GM23338 (cell line): ENCODE results near the gene MYO5B. TPM values are rescaled to one million over a fixed set of nuclear protein-coding genes. Genes with fewer than 3 reads are reported as not detected.

Experiments used
- ATAC-seq: fragments of 200-7000 bp; cut with Tn5 transposase; 3 replicates; pipeline ENCODE4 v1.9.1; 2020
- DNase-seq: peaks from one replicate; pipeline ENCODE4 v3.0.0-alpha.2; 2015; ENCODE audit warnings: low spot score
- H2AFZ ChIP-seq: fragments of 200-600 bp; sonication (generic); 2 replicates; pipeline ENCODE4 v1.8.0; 2016; ENCODE audit warnings: antibody characterized with exemption, mild to moderate bottlenecking, moderate library complexity
- H3F3A ChIP-seq: fragments of 200-600 bp; sonication (generic); replicated peaks from 2 replicates; pipeline ENCODE4 v1.8.0; 2017; ENCODE audit warnings: antibody characterized with exemption, mixed run types, low read depth
- H3K27ac ChIP-seq: fragments of 200-600 bp; sonication (generic); 2 replicates; pipeline ENCODE4 v1.6.1; 2016; ENCODE audit warnings: low read depth
- H3K27me3 ChIP-seq: fragments of 200-600 bp; sonication (generic); 2 replicates; pipeline ENCODE4 v1.8.0; 2016; ENCODE audit warnings: mild to moderate bottlenecking, mixed run types, moderate library complexity; ENCODE audit not compliant: insufficient read depth
- H3K36me3 ChIP-seq: fragments of 200-600 bp; sonication (generic); 2 replicates; pipeline ENCODE4 v1.8.0; 2016; ENCODE audit warnings: mild to moderate bottlenecking; ENCODE audit not compliant: insufficient read depth
- H3K4me1 ChIP-seq: fragments of 200-600 bp; sonication (generic); 2 replicates; pipeline ENCODE4 v1.8.0; 2016; ENCODE audit warnings: mild to moderate bottlenecking, moderate library complexity; ENCODE audit not compliant: insufficient read depth
- H3K4me2 ChIP-seq: fragments of 200-600 bp; sonication (generic); 2 replicates; pipeline ENCODE4 v1.7.1; 2017; ENCODE audit warnings: mixed run types
- H3K4me3 ChIP-seq: fragments of 200-600 bp; sonication (generic); 2 replicates; pipeline ENCODE4 v1.6.1; 2016; ENCODE audit warnings: mixed run types
- H3K79me2 ChIP-seq: fragments of 200-600 bp; sonication (generic); replicated peaks from 2 replicates; pipeline ENCODE4 v1.8.0; 2017; ENCODE audit warnings: mild to moderate bottlenecking; ENCODE audit not compliant: insufficient read depth
- H3K9me2 ChIP-seq: fragments of 200-600 bp; sonication (generic); 2 replicates; pipeline ENCODE4 v1.8.0; 2017; ENCODE audit not compliant: insufficient read depth
- H4K20me1 ChIP-seq: fragments of 200-600 bp; sonication (generic); replicated peaks from 2 replicates; pipeline ENCODE4 v1.8.0; 2017; ENCODE audit warnings: mild to moderate bottlenecking; ENCODE audit not compliant: insufficient read depth
- H3K27ac Mint-ChIP-seq: 2 replicates; pipeline ENCODE4 v1.8.0; 2020; ENCODE audit warnings: inconsistent platforms, mild to moderate bottlenecking, moderate library complexity, mixed read lengths
- H3K27me3 Mint-ChIP-seq: 3 replicates; pipeline ENCODE4 v1.8.0; 2022; ENCODE audit warnings: low read depth, mild to moderate bottlenecking, moderate library complexity, mixed read lengths, inconsistent platforms; ENCODE audit not compliant: insufficient read depth, poor library complexity
- H3K36me3 Mint-ChIP-seq: 3 replicates; pipeline ENCODE4 v1.8.0; 2021; ENCODE audit warnings: low read depth, mild to moderate bottlenecking, inconsistent platforms, moderate library complexity, mixed read lengths
- H3K4me1 Mint-ChIP-seq: 3 replicates; pipeline ENCODE4 v1.8.0; 2020; ENCODE audit warnings: mild to moderate bottlenecking, inconsistent platforms, mixed read lengths
- H3K4me3 Mint-ChIP-seq: 3 replicates; pipeline ENCODE4 v1.8.0; 2021; ENCODE audit warnings: moderate library complexity, mild to moderate bottlenecking, inconsistent platforms, mixed read lengths
- H3K9me3 Mint-ChIP-seq: 3 replicates; pipeline ENCODE4 v1.8.0; 2020; ENCODE audit warnings: moderate library complexity, mild to moderate bottlenecking, inconsistent platforms, mixed read lengths
- CREB1 ChIP-seq: fragments of 250-450 bp; sonication (Bioruptor Pico); IDR thresholded peaks from 2 replicates; pipeline ENCODE4 v1.5.0; 2020; ENCODE audit warnings: low read depth, mild to moderate bottlenecking, moderate library complexity
- EZH2phosphoT487 ChIP-seq: fragments of 200-600 bp; sonication (generic); IDR thresholded peaks from one replicate; pipeline ENCODE4 v1.8.1; 2018; ENCODE audit warnings: antibody characterized with exemption; ENCODE audit not compliant: unreplicated experiment
- JUNB ChIP-seq: IDR thresholded peaks from one replicate; pipeline ENCODE4 v1.6.1; 2016; ENCODE audit warnings: antibody characterized with exemption; ENCODE audit not compliant: unreplicated experiment
- NANOG ChIP-seq: IDR thresholded peaks from 2 replicates; pipeline ENCODE4 v1.6.1; 2016; ENCODE audit warnings: antibody characterized with exemption, borderline replicate concordance
- POLR2AphosphoS5 ChIP-seq: IDR thresholded peaks from 2 replicates; pipeline ENCODE4 v1.6.1; 2016; ENCODE audit warnings: antibody characterized with exemption, low read depth
- STAT1 ChIP-seq: IDR thresholded peaks from one replicate; pipeline ENCODE4 v1.6.1; 2016; ENCODE audit warnings: antibody characterized with exemption; ENCODE audit not compliant: unreplicated experiment
- ZNF114 ChIP-seq: fragments of 250-450 bp; sonication (Bioruptor Pico); IDR thresholded peaks from 2 replicates; pipeline ENCODE4 v1.5.0; 2020; ENCODE audit warnings: mild to moderate bottlenecking, moderate library complexity
- ZNF331 ChIP-seq: fragments of 250-450 bp; sonication (Bioruptor Pico); IDR thresholded peaks from 2 replicates; pipeline ENCODE4 v1.5.0; 2020; ENCODE audit warnings: low read depth, mild to moderate bottlenecking, moderate library complexity
- polyA plus RNA-seq: library from polyadenylated mRNA; unstranded; fragments of >200 nt; fragmentation: Nextera tagmentation; extraction: Ambion mirVana; gene quantifications from 2 replicates; pipeline ENCODE4 v1.2.1, GENCODE V29; 2016
- total RNA-seq: library from RNA; depleted of rRNA; stranded (reverse); fragments of >200 nt; shearing (Covaris generic); gene quantifications from 2 replicates; pipeline ENCODE4 v1.2.3, GENCODE V29; 2014
- TF ChIP-seq, protein P1 (sequence below): IDR thresholded peaks from 2 replicates; pipeline ENCODE4 v1.6.1; 2016; ENCODE audit warnings: antibody characterized with exemption
- TF ChIP-seq, protein P2 (sequence below), 2 experiments: fragments of 200-600 bp in 1 of 2; sonication (generic) in 1 of 2; conservative IDR thresholded peaks; 2 replicates each; pipeline versions ENCODE4 v1.5.1 to v1.6.1; 2016 to 2017; ENCODE audit warnings: antibody characterized with exemption in 2 of 2, low read depth in 2 of 2, mild to moderate bottlenecking in 2 of 2, moderate library complexity in 1 of 2
- TF ChIP-seq, protein P3 (sequence below): fragments of 250-450 bp; sonication (Bioruptor Pico); IDR thresholded peaks from 2 replicates; pipeline ENCODE4 v1.5.0; 2020; ENCODE audit warnings: mild to moderate bottlenecking, moderate library complexity
- TF ChIP-seq, protein P4 (sequence below): IDR thresholded peaks from one replicate; pipeline ENCODE4 v1.6.1; 2018; ENCODE audit warnings: antibody characterized with exemption; ENCODE audit not compliant: unreplicated experiment

MYO5B gene
- total and polyA plus RNA-seq, 2 experiments from 2014 or later, result 3.2 to 19.1 TPM

DNA sequence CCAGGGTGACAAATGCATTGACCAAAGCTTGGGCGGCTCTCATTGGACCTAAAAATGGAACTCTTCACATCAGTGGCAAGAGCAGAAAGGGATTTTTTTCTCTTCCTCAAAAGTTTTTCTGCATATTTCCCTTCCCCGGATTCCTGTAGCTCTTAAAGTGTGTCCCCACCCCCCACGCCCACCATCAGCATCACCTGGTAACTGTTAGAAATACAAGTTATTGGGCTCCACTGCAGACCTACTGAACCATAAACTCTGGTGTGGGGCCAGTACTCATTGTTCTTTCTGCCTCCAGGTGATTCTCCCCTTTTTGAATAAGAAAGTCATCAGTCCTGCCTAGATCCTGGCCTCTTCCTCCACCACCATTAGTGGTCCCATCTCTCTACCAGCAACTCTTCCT, 1.3 kb upstream of the MYO5B start (continued):
- TF ChIP-seq JUNB (no peak), POLR2AphosphoS5 (no peak), EZH2phosphoT487 (no peak), ZNF114 (no peak), NANOG (no peak), CREB1 (no peak), STAT1 (no peak)
- TF ChIP-seq, protein P1, sequence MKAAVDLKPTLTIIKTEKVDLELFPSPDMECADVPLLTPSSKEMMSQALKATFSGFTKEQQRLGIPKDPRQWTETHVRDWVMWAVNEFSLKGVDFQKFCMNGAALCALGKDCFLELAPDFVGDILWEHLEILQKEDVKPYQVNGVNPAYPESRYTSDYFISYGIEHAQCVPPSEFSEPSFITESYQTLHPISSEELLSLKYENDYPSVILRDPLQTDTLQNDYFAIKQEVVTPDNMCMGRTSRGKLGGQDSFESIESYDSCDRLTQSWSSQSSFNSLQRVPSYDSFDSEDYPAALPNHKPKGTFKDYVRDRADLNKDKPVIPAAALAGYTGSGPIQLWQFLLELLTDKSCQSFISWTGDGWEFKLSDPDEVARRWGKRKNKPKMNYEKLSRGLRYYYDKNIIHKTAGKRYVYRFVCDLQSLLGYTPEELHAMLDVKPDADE, result no peak
- TF ChIP-seq, protein P2, sequence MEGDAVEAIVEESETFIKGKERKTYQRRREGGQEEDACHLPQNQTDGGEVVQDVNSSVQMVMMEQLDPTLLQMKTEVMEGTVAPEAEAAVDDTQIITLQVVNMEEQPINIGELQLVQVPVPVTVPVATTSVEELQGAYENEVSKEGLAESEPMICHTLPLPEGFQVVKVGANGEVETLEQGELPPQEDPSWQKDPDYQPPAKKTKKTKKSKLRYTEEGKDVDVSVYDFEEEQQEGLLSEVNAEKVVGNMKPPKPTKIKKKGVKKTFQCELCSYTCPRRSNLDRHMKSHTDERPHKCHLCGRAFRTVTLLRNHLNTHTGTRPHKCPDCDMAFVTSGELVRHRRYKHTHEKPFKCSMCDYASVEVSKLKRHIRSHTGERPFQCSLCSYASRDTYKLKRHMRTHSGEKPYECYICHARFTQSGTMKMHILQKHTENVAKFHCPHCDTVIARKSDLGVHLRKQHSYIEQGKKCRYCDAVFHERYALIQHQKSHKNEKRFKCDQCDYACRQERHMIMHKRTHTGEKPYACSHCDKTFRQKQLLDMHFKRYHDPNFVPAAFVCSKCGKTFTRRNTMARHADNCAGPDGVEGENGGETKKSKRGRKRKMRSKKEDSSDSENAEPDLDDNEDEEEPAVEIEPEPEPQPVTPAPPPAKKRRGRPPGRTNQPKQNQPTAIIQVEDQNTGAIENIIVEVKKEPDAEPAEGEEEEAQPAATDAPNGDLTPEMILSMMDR (conservative IDR thresholded peaks at IDR 0.05; ENCODE audit: low read depth in 2 of 2), result no peak

DNA sequence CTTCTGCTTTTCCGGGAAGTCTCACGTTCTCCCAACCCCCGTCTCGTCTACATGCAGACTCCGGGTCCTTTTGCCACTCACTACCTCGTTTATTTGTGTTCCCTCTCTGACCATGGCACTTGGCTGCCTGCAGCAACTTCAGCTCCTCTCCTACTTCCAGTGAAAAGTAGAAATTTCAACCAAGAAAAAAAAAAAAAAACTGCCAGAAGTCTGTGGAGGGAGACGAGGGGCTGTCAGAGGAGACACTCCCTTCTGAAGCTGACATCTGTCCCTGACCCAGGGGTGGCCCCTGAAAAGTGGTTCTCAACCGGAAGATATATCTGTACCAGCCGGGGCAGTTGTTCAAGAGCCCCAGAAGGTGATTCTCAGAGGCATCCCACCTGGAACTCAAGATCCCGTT, 742 bp upstream of the MYO5B start:
- H3K4me1 Mint-ChIP-seq, result peaks cover 18% of the 10 kb centered on the region
- 0 out of 2 replicates have a peak, but pooled peaks cover 4% of the 10 kb centered on the region for H3F3A ChIP-seq
- peaks cover 4% of the 10 kb centered on the region; the same call in 1 of the 3 replicates for H3K9me3 Mint-ChIP-seq
- peak overlapping the region; percentile 86 for H2AFZ ChIP-seq
- H3K4me2 ChIP-seq, result peak overlapping the region; percentile 76
- H3K27ac ChIP-seq, result no peak overlapping the region
- no peak overlapping the region for H3K27ac Mint-ChIP-seq
- peak overlapping the region; percentile 79 for H3K4me3 ChIP-seq
- H3K27me3 Mint-ChIP-seq, result peaks cover 40% of the 10 kb centered on the region
- H3K36me3 ChIP-seq, result no peaks in the 10 kb centered on the region
- peaks cover 5% of the 10 kb centered on the region; the same call in 1 of the 2 replicates for H4K20me1 ChIP-seq
- DNase-seq (no peak), ATAC-seq (no peak)
- peaks cover 66% of the 10 kb centered on the region for H3K27me3 ChIP-seq
- H3K36me3 Mint-ChIP-seq, result no peaks in the 10 kb centered on the region
- H3K4me3 Mint-ChIP-seq, result peak overlapping the region; percentile 70
- peaks cover 22% of the 10 kb centered on the region; the same call in 1 of the 2 replicates for H3K4me1 ChIP-seq
- H3K79me2 ChIP-seq, result no peaks in the 10 kb centered on the region
- H3K9me2 ChIP-seq, result no peaks in the 10 kb centered on the region
- TF ChIP-seq JUNB, result no peak
- TF ChIP-seq, protein P1, result no peak
- TF ChIP-seq ZNF114, result no peak
- TF ChIP-seq STAT1, result no peak
- no peak for TF ChIP-seq ZNF331 (CRISPR knock-in tag)
- TF ChIP-seq, protein P3, sequence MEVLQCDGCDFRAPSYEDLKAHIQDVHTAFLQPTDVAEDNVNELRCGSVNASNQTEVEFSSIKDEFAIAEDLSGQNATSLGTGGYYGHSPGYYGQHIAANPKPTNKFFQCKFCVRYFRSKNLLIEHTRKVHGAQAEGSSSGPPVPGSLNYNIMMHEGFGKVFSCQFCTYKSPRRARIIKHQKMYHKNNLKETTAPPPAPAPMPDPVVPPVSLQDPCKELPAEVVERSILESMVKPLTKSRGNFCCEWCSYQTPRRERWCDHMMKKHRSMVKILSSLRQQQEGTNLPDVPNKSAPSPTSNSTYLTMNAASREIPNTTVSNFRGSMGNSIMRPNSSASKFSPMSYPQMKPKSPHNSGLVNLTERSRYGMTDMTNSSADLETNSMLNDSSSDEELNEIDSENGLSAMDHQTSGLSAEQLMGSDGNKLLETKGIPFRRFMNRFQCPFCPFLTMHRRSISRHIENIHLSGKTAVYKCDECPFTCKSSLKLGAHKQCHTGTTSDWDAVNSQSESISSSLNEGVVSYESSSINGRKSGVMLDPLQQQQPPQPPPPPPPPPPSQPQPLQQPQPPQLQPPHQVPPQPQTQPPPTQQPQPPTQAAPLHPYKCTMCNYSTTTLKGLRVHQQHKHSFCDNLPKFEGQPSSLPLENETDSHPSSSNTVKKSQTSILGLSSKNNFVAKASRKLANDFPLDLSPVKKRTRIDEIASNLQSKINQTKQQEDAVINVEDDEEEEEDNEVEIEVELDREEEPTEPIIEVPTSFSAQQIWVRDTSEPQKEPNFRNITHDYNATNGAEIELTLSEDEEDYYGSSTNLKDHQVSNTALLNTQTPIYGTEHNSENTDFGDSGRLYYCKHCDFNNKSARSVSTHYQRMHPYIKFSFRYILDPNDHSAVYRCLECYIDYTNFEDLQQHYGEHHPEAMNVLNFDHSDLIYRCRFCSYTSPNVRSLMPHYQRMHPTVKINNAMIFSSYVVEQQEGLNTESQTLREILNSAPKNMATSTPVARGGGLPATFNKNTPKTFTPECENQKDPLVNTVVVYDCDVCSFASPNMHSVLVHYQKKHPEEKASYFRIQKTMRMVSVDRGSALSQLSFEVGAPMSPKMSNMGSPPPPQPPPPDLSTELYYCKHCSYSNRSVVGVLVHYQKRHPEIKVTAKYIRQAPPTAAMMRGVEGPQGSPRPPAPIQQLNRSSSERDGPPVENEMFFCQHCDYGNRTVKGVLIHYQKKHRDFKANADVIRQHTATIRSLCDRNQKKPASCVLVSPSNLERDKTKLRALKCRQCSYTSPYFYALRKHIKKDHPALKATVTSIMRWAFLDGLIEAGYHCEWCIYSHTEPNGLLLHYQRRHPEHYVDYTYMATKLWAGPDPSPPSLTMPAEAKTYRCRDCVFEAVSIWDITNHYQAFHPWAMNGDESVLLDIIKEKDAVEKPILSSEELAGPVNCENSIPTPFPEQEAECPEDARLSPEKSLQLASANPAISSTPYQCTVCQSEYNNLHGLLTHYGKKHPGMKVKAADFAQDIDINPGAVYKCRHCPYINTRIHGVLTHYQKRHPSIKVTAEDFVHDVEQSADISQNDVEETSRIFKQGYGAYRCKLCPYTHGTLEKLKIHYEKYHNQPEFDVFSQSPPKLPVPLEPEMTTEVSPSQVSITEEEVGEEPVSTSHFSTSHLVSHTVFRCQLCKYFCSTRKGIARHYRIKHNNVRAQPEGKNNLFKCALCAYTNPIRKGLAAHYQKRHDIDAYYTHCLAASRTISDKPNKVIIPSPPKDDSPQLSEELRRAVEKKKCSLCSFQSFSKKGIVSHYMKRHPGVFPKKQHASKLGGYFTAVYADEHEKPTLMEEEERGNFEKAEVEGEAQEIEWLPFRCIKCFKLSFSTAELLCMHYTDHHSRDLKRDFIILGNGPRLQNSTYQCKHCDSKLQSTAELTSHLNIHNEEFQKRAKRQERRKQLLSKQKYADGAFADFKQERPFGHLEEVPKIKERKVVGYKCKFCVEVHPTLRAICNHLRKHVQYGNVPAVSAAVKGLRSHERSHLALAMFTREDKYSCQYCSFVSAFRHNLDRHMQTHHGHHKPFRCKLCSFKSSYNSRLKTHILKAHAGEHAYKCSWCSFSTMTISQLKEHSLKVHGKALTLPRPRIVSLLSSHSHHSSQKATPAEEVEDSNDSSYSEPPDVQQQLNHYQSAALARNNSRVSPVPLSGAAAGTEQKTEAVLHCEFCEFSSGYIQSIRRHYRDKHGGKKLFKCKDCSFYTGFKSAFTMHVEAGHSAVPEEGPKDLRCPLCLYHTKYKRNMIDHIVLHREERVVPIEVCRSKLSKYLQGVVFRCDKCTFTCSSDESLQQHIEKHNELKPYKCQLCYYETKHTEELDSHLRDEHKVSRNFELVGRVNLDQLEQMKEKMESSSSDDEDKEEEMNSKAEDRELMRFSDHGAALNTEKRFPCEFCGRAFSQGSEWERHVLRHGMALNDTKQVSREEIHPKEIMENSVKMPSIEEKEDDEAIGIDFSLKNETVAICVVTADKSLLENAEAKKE (CRISPR knock-in tag), result no peak
- TF ChIP-seq, protein P4, sequence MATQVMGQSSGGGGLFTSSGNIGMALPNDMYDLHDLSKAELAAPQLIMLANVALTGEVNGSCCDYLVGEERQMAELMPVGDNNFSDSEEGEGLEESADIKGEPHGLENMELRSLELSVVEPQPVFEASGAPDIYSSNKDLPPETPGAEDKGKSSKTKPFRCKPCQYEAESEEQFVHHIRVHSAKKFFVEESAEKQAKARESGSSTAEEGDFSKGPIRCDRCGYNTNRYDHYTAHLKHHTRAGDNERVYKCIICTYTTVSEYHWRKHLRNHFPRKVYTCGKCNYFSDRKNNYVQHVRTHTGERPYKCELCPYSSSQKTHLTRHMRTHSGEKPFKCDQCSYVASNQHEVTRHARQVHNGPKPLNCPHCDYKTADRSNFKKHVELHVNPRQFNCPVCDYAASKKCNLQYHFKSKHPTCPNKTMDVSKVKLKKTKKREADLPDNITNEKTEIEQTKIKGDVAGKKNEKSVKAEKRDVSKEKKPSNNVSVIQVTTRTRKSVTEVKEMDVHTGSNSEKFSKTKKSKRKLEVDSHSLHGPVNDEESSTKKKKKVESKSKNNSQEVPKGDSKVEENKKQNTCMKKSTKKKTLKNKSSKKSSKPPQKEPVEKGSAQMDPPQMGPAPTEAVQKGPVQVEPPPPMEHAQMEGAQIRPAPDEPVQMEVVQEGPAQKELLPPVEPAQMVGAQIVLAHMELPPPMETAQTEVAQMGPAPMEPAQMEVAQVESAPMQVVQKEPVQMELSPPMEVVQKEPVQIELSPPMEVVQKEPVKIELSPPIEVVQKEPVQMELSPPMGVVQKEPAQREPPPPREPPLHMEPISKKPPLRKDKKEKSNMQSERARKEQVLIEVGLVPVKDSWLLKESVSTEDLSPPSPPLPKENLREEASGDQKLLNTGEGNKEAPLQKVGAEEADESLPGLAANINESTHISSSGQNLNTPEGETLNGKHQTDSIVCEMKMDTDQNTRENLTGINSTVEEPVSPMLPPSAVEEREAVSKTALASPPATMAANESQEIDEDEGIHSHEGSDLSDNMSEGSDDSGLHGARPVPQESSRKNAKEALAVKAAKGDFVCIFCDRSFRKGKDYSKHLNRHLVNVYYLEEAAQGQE, result no peak
